Adrenal gland (tissue), 12 donors: Measurements from ENCODE around the gene SLC19A3. TPM values are rescaled to one million over a fixed set of nuclear protein-coding genes. Genes with fewer than 3 reads are reported as not detected.

Experiments used
- DNase-seq, 7 donors: peaks; one replicate each; pipeline ENCODE4 v3.0.0-alpha.2; 2019 to 2020
- H3K27ac ChIP-seq, 5 donors: fragments of 200-600 bp; sonication (generic) in 4 of 5; 1 replicate in 3 of 5; 2 replicates in 2 of 5; pipeline versions ENCODE4 v1.5.1 to v1.8.0; 2016 to 2020; ENCODE audit warnings: mild to moderate bottlenecking in 1 of 5
- H3K27me3 ChIP-seq: fragments of 200-600 bp; 2 replicates; pipeline ENCODE4 v1.8.0; 2021
- H3K36me3 ChIP-seq, 2 donors: fragments of 200-600 bp; replicated peaks in 1 of 2; 1 replicate in 1 of 2; 2 replicates in 1 of 2; pipeline versions ENCODE4 v1.5.1 to v1.8.0; 2018 to 2022
- H3K4me1 ChIP-seq, 2 donors: fragments of 200-600 bp; replicated peaks in 1 of 2; 1 replicate in 1 of 2; 2 replicates in 1 of 2; pipeline versions ENCODE4 v1.5.1 to v1.8.0; 2018 to 2021
- H3K4me3 ChIP-seq, 4 donors: fragments of 200-600 bp; sonication (generic) in 3 of 4; one replicate each; pipeline ENCODE4 v1.5.1; 2016 to 2018
- H3K9me3 ChIP-seq, 3 donors: fragments of 200-600 bp; sonication (generic) in 1 of 3; replicated peaks in 1 of 3; 1 replicate in 2 of 3; 2 replicates in 1 of 3; pipeline versions ENCODE4 v1.5.1 to v1.8.0; 2016 to 2021
- POLR2A ChIP-seq, 2 donors: fragments of 450-650 bp; IDR thresholded peaks; one replicate each; pipeline ENCODE4 v1.6.1; 2017; ENCODE audit warnings: antibody characterized with exemption in 2 of 2, mild to moderate bottlenecking in 2 of 2, moderate library complexity in 1 of 2
- WGBS, 4 donors: extraction: QIAGEN DNeasy Blood & Tissue Kit in 2 of 4; methylation state at CpG; one replicate each; pipeline versions ENCODE4 v1.1.5 to v1.1.7; 2013 to 2017; 5-methylcytosine and 5-hydroxymethylcytosine counted together
- intact Hi-C, 2 donors: fragments of 100-400 bp; cut with DNase I; formaldehyde crosslinking; loops; one replicate each; pipeline versions ENCODE4 v1.14.1 to v1.15.0; 2022 to 2023
- polyA plus RNA-seq, 3 donors: library from polyadenylated mRNA; stranded (reverse); fragments of 200-250 nt in 2 of 3; fragments of 350-450 nt in 1 of 3; fragmentation: Illumina TruSeq in 1 of 3; extraction: RNeasy Lipid Tissue Mini Kit (QIAGEN cat#74804) in 1 of 3; gene quantifications; one replicate each; pipeline ENCODE4 v1.2.3, GENCODE V29; 2013 to 2014
- total RNA-seq, 9 donors: library from RNA; depleted of rRNA in 4 of 9; stranded (reverse); fragments of >200 nt in 4 of 9; fragments of 120-200 nt in 1 of 9; fragmentation: NEBNext Ultra II Directional in 1 of 9; extraction: Animal tissue kit (Norgen Biotek cat#: 25700) in 1 of 9; gene quantifications; one replicate each; pipeline versions ENCODE4 v1.1.0 to v1.2.4, GENCODE V29; 2013 to 2023
- TF ChIP-seq, protein P1 (sequence below), 6 experiments: fragments of 450-650 bp in 4 of 6; fragments of 200-600 bp in 2 of 6; sonication (generic) in 1 of 6; IDR thresholded peaks; 1 replicate in 5 of 6; 2 replicates in 1 of 6; pipeline versions ENCODE4 v1.5.1 to v1.8.0; 2016 to 2021; ENCODE audit warnings: antibody characterized with exemption in 6 of 6, mild to moderate bottlenecking in 2 of 6, moderate library complexity in 1 of 6
- donor health status: healthy with polysubstance abuse.
- donor health status: Bipolar disorder and iron deficiency.
- donor health status: DM: yes; HTN: yes; CAD: no.
- donor health status: DM: no; HTN: no; CAD: no.
- donor health status: DM: no; HTN: no; CAD: no.
- donor health status: DM: yes; HTN: yes; CAD: no.

Gene SLC19A3
- total and polyA plus RNA-seq, 12 donors, result 0.18 to 7.9 (median 0.97) TPM; not detected in 1

DNA sequence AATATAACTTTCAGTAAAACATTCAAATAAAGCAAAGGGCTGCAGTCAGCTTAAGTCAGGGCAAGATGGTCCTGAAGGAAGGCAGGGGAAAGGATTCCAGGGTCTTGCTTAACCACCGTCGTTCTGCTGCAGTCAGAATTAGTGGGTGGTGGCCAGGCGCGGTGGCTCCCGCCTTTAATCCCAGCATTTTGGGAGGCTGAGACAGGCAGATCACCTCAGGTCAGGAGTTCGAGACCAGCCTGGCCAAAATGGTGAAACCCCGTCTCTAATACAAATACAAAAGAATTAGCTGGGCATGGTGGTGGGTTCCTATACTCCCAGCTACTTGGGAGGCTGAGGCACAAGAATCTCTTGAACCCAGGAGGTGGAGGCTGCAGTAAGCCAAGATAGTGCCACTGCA is 6.8 kb downstream of the SLC19A3 start:
- 84 to 90% (median 89%) methylated on average over 7 of the region's 7 CpGs for WGBS, 4 donors
- Histone ChIP-seq H3K36me3 (no peaks in the 10 kb centered on the region), H3K4me1 (no peaks in the 10 kb centered on the region), H3K4me3 (no peak overlapping the region), H3K27me3 (no peaks in the 10 kb centered on the region), H3K9me3 (no peaks in the 10 kb centered on the region), H3K27ac (no peak overlapping the region)
- intact Hi-C loops, result no loop called here
- DNase-seq, result no peak
- no peak for TF ChIP-seq POLR2A (IDR thresholded peaks at IDR 0.05)
- TF ChIP-seq, protein P1, sequence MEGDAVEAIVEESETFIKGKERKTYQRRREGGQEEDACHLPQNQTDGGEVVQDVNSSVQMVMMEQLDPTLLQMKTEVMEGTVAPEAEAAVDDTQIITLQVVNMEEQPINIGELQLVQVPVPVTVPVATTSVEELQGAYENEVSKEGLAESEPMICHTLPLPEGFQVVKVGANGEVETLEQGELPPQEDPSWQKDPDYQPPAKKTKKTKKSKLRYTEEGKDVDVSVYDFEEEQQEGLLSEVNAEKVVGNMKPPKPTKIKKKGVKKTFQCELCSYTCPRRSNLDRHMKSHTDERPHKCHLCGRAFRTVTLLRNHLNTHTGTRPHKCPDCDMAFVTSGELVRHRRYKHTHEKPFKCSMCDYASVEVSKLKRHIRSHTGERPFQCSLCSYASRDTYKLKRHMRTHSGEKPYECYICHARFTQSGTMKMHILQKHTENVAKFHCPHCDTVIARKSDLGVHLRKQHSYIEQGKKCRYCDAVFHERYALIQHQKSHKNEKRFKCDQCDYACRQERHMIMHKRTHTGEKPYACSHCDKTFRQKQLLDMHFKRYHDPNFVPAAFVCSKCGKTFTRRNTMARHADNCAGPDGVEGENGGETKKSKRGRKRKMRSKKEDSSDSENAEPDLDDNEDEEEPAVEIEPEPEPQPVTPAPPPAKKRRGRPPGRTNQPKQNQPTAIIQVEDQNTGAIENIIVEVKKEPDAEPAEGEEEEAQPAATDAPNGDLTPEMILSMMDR (IDR thresholded peaks at IDR 0.05), result no peak

GRCh38 chr2:227707390-227707789 is 10.4 kb downstream of the SLC19A3 start:
- Histone ChIP-seq H3K4me1 (no peaks in the 10 kb centered on the region), H3K36me3 (no peaks in the 10 kb centered on the region), H3K27ac (no peak overlapping the region), H3K27me3 (no peaks in the 10 kb centered on the region), H3K9me3 (no peaks in the 10 kb centered on the region), H3K4me3 (no peak overlapping the region)
- intact Hi-C loops, result no loop called here
- 81 to 85% (median 83%) methylated on average over 6 of the region's 6 CpGs for WGBS, 4 donors
- no peak for DNase-seq
- TF ChIP-seq, protein P1 (IDR thresholded peaks at IDR 0.05), result no peak
- no peak for TF ChIP-seq POLR2A (IDR thresholded peaks at IDR 0.05)

DNA sequence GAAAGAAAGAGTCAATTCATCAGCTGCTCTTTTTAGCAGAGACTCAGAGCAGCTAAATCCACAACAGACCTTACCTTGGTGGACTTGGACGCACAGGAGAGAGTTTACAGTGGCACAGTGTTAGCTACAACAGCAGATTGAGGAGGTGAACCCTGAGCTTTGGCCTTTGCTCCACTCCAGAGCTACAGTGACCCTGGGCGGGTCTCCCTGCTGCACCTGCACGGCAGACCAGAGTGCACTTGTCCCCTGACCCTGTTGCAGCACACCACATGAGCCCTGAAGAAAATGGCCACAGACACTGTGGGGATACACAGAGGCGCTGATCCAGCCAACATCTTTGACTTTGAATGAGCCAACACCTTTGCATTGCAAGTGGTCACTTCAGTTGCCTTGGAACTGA is 11.0 kb downstream of the SLC19A3 start:
- DNase-seq, result no peak
- no peak overlapping the region for H3K4me3 ChIP-seq
- TF ChIP-seq, protein P1 (IDR thresholded peaks at IDR 0.05), result no peak
- no peak for TF ChIP-seq POLR2A (IDR thresholded peaks at IDR 0.05)
- H3K27me3 ChIP-seq, result no peaks in the 10 kb centered on the region
- intact Hi-C loops, result no loop called here
- no peaks in the 10 kb centered on the region for H3K36me3 ChIP-seq
- no peak overlapping the region for H3K27ac ChIP-seq
- WGBS, 4 donors, result 46 to 80% (median 75%) methylated on average over 2 to 4 of the region's 4 CpGs
- no peaks in the 10 kb centered on the region for H3K4me1 ChIP-seq
- no peaks in the 10 kb centered on the region for H3K9me3 ChIP-seq

DNA sequence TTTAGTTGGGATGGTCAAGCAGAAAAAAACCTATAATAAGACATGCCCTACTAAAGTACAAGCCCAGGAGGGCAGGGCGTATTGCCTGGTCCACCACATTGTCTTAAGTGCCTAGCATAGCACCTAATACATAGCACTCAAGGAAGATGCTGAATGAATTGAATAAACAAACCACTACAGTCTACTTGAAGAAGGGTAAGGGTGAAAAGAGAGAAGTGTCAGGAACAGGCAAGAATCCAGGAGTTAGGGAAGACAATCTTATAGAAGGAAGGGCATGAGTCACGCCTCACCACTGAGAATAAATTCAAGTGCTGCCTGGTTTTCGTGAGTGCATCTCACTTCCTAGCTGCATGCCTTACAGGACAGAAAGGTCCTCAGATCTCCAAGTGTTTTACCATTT is 13.9 kb downstream of the SLC19A3 start:
- Histone ChIP-seq H3K36me3 (no peaks in the 10 kb centered on the region), H3K4me1 (no peaks in the 10 kb centered on the region), H3K4me3 (no peak overlapping the region), H3K27ac (no peak overlapping the region), H3K27me3 (no peaks in the 10 kb centered on the region), H3K9me3 (no peaks in the 10 kb centered on the region)
- DNase-seq, result no peak
- intact Hi-C loops, result no loop called here
- 63 to 81% (median 73%) methylated on average over 3 of the region's 3 CpGs for WGBS, 4 donors
- TF ChIP-seq POLR2A (IDR thresholded peaks at IDR 0.05), result no peak
- TF ChIP-seq, protein P1 (IDR thresholded peaks at IDR 0.05), result no peak
